Cardiac muscle cell (in vitro differentiated cells and primary cell): Measurements from ENCODE around the gene NMT1. TPM values are rescaled to one million over a fixed set of nuclear protein-coding genes. Genes with fewer than 3 reads are reported as not detected.

Experiments used
- DNase-seq, 2 donors: peaks; one replicate each; pipeline versions ENCODE4 v3.0.0 to v3.0.0-alpha.2; 2010 to 2017; ENCODE audit warnings: low read depth in 1 of 2, low spot score in 1 of 2
- H3K27ac ChIP-seq: fragments of 200-600 bp; sonication (generic); 2 replicates; pipeline ENCODE4 v1.5.1; 2016
- H3K27me3 ChIP-seq: fragments of 200-600 bp; sonication (generic); 2 replicates; pipeline ENCODE4 v1.6.0; 2016; ENCODE audit warnings: control low read depth
- H3K36me3 ChIP-seq: fragments of 200-600 bp; sonication (generic); 2 replicates; pipeline ENCODE4 v1.5.1; 2016; ENCODE audit warnings: control low read depth
- H3K4me1 ChIP-seq: fragments of 200-600 bp; sonication (generic); 2 replicates; pipeline ENCODE4 v1.8.1; 2017; ENCODE audit warnings: low read depth, mild to moderate bottlenecking, mixed run types
- H3K4me3 ChIP-seq: fragments of 200-600 bp; sonication (generic); 2 replicates; pipeline ENCODE4 v1.5.1; 2016; ENCODE audit warnings: mild to moderate bottlenecking
- H3K9me3 ChIP-seq: fragments of 200-600 bp; sonication (generic); 2 replicates; pipeline ENCODE4 v1.5.1; 2017; ENCODE audit warnings: low read depth, mild to moderate bottlenecking, control low read depth
- polyA plus RNA-seq: library from polyadenylated mRNA; unstranded; fragments of >200 nt; fragmentation: Nextera tagmentation; extraction: Ambion mirVana; gene quantifications from 2 replicates; pipeline ENCODE4 v1.2.1, GENCODE V29; 2016
- total RNA-seq: library from RNA; depleted of rRNA; stranded (reverse); fragments of >200 nt; gene quantifications from 2 replicates; pipeline ENCODE4 v1.2.3, GENCODE V29; 2016
- TF ChIP-seq, protein P1 (sequence below): IDR thresholded peaks from 2 replicates; pipeline ENCODE4 v1.5.1; 2012; ENCODE audit warnings: low read depth, mild to moderate bottlenecking, low read length

NMT1 gene
- total and polyA plus RNA-seq, 2 experiments from 2014 or later: 85.2 to 113 TPM

DNA sequence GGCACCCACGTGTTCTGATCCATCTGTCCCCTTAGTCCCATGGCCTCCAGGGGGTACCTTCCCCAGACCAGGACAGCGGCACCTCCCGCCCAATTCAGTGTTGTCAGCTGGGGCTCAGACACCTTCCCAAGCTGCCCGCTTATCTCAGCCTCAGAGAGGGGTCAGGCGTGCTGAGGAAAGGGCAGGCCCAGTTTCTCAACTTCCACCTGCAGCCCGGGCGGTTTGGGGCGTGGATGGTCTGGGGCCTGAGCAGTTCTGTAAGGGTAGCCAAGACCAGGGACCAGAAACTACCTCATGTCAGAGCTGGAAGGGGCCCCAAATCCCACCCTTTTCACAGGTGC lies 66.1 kb downstream of the NMT1 start:
- peaks cover 14% of the 10 kb centered on the region for H3K4me1 ChIP-seq
- TF ChIP-seq, protein P1, sequence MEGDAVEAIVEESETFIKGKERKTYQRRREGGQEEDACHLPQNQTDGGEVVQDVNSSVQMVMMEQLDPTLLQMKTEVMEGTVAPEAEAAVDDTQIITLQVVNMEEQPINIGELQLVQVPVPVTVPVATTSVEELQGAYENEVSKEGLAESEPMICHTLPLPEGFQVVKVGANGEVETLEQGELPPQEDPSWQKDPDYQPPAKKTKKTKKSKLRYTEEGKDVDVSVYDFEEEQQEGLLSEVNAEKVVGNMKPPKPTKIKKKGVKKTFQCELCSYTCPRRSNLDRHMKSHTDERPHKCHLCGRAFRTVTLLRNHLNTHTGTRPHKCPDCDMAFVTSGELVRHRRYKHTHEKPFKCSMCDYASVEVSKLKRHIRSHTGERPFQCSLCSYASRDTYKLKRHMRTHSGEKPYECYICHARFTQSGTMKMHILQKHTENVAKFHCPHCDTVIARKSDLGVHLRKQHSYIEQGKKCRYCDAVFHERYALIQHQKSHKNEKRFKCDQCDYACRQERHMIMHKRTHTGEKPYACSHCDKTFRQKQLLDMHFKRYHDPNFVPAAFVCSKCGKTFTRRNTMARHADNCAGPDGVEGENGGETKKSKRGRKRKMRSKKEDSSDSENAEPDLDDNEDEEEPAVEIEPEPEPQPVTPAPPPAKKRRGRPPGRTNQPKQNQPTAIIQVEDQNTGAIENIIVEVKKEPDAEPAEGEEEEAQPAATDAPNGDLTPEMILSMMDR: no peak
- peak in 1 of 2 donors; percentile 43 for DNase-seq

DNA sequence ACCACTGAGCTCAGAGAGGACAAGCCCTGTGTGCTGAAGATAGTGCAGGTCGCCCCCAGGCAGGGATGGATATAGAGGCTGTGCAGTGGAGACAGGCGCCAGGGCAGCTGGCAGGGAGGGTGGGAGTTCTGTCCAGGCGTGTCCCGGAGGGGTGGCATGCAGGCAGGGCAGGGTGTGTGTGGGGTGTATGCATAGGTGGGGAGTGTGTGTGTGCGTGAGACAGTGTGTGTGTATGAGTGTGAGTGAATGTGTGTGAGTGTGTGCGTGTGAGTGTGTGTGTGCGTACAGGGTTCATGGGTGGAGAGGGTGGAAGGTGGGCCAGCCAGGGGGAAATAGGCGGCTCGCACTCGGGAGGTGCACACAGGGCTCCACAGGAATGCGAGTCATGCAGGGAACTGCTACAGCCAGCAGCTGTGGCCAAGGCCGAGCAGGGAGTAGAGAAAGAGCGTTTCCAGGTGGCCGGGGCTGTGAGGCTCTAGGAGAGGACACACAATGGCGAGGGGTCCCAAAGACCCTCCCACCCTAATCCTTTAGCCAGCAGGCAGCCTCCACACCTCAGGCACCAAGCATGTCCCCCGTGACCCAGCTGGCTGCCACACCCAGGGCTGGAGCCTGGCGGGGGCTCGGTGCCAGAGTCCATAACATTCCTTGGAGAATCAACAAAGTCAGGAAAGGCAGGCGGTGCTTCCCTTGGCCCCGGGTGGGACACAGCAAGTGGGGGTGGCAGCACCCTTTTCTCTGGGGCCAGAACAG lies 66.6 kb downstream of the NMT1 start:
- Histone ChIP-seq H3K36me3 (no peaks in the 10 kb centered on the region), H3K4me3 (no peak overlapping the region), H3K9me3 (no peaks in the 10 kb centered on the region), H3K27ac (peak overlapping the region; percentile 92), H3K27me3 (no peaks in the 10 kb centered on the region), H3K4me1 (peaks cover 14% of the 10 kb centered on the region)
- TF ChIP-seq, protein P1: no peak
- DNase-seq: peak; percentile 44 to 70

More for the DNA sequence above, 66.1 kb downstream of the NMT1 start:
- no peaks in the 10 kb centered on the region for H3K9me3 ChIP-seq
- H3K4me3 ChIP-seq: no peak overlapping the region
- peak overlapping the region; percentile 92 for H3K27ac ChIP-seq
- H3K36me3 ChIP-seq: no peaks in the 10 kb centered on the region
- H3K27me3 ChIP-seq: no peaks in the 10 kb centered on the region

DNA sequence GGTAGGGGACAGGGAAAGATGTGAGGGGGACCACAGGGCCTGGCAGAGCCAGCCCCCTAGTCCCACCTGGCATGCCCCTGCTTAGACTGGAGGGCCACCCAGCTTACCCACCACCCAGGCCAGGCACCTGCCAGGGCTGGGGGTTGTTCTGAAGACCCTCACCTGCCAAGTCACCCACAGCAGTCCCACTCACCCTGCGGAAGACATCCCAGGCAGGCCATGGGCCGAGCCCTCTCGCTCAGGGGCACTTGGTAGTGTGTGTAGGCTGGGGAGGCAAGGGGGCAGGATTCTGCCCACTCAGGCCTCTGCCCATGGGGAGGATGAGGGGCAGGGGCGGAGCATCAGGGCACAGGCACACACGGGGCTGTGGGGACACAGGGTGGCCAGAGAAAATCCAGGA lies 67.2 kb downstream of the NMT1 start:
- no peak overlapping the region for H3K4me3 ChIP-seq
- TF ChIP-seq, protein P1: no peak
- DNase-seq: no peak
- H3K27ac ChIP-seq: peak overlapping the region; percentile 92
- no peaks in the 10 kb centered on the region for H3K9me3 ChIP-seq
- H3K27me3 ChIP-seq: no peaks in the 10 kb centered on the region
- H3K4me1 ChIP-seq: peaks cover 14% of the 10 kb centered on the region
- H3K36me3 ChIP-seq: no peaks in the 10 kb centered on the region

DNA sequence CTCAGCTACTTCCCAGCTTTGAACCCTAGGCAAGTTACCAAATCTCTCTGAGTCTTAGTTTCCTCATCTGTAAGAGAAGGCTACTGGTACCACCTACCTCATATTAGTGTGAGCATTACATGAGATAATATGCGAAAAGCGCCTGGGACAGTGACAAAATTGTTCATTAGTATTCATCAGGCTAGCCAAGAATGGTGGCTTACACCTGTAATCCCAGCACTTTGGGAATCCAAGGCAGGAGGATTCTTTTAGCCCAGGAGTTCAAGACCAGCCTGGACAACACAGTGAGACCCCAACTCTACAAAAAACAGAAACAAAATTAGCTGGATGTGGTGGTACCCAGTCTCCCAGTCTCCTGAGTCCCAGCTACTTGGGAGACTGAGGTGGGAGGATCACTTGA lies 67.9 kb downstream of the NMT1 start:
- Histone ChIP-seq H3K36me3 (no peaks in the 10 kb centered on the region), H3K4me1 (peaks cover 14% of the 10 kb centered on the region), H3K9me3 (no peaks in the 10 kb centered on the region), H3K4me3 (no peak overlapping the region), H3K27ac (no peak overlapping the region), H3K27me3 (no peaks in the 10 kb centered on the region)
- TF ChIP-seq, protein P1: no peak
- no peak for DNase-seq

DNA sequence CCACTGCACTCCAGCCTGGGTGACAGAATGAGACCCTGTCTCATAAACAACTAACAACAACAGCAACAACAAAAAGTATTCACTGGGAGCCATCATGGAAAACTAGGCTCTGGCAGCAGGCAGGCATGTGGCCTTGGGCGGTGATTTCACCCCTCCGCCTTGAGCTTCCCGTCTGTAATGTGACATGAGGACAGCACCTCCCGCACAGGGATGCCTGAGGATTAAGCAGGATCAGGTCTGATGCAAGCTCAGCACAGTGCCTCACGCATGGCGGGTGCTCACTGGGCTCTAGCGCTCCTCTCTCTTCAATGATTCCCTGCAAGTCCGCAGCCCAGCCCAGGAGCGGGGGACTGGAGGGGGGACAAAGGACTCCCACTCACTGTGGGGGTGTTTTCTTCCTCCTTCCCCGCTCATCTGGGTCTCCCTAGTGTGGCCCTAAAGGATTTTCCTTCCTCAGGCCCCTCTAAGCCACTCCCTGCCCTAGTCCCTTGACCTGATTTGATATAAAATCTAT lies 68.4 kb downstream of the NMT1 start:
- Histone ChIP-seq H3K4me3 (no peak overlapping the region), H3K9me3 (no peaks in the 10 kb centered on the region), H3K27me3 (no peaks in the 10 kb centered on the region), H3K27ac (no peak overlapping the region), H3K4me1 (peaks cover 14% of the 10 kb centered on the region), H3K36me3 (no peaks in the 10 kb centered on the region)
- peak in 1 of 2 donors; percentile 36 for DNase-seq
- TF ChIP-seq, protein P1: no peak
